ENCODE measurements around the gene CACNA1A.
"Not testable (repeated sequence)": the region's sequence is repeated elsewhere in the genome, so short reads cannot be mapped to it uniquely, and the experiment has no call there.

GRCh38 chr19:13425875-13426274, 80.4 kb downstream of the CACNA1A start:
- TF ChIP-seq CTCF (conservative IDR thresholded peaks at IDR 0.05; ENCODE audit: low read depth, low read length); POLR2A (IDR thresholded peaks at IDR 0.05; ENCODE audit: low read depth, low read length); CEBPB (IDR thresholded peaks at IDR 0.05; ENCODE audit: low read depth, low read length); MAZ (IDR thresholded peaks at IDR 0.05; ENCODE audit: borderline replicate concordance, low read depth, low read length); ELK1 (IDR thresholded peaks at IDR 0.05; ENCODE audit: borderline replicate concordance, low read depth, low read length); USF2 (IDR thresholded peaks at IDR 0.05; ENCODE audit: low read depth, low read length); RCOR1 (IDR thresholded peaks at IDR 0.05; ENCODE audit: insufficient replicate concordance, low read length); RAD21 (IDR thresholded peaks at IDR 0.05; ENCODE audit: low read length); MAFK (IDR thresholded peaks at IDR 0.05; ENCODE audit: low read depth, low read length); SMC3 (IDR thresholded peaks at IDR 0.05; ENCODE audit: low read depth, low read length); FOS (IDR thresholded peaks at IDR 0.05; ENCODE audit: low read depth, low read length); MXI1 (IDR thresholded peaks at IDR 0.05; ENCODE audit: borderline replicate concordance, low read depth, low read length); BHLHE40 (IDR thresholded peaks at IDR 0.05; ENCODE audit: low read depth, low read length): not testable (repeated sequence)

Data from IMR-90 (cell line).